HG03460 (cell line): ENCODE results near the gene SLC7A8.

ENCODE experiments used
- ATAC-seq: cut with Tn5 transposase; IDR thresholded peaks from one replicate; pipeline ENCODE4 v1.9.1; 2021; ENCODE audit not compliant: unreplicated experiment

Gene SLC7A8

DNA sequence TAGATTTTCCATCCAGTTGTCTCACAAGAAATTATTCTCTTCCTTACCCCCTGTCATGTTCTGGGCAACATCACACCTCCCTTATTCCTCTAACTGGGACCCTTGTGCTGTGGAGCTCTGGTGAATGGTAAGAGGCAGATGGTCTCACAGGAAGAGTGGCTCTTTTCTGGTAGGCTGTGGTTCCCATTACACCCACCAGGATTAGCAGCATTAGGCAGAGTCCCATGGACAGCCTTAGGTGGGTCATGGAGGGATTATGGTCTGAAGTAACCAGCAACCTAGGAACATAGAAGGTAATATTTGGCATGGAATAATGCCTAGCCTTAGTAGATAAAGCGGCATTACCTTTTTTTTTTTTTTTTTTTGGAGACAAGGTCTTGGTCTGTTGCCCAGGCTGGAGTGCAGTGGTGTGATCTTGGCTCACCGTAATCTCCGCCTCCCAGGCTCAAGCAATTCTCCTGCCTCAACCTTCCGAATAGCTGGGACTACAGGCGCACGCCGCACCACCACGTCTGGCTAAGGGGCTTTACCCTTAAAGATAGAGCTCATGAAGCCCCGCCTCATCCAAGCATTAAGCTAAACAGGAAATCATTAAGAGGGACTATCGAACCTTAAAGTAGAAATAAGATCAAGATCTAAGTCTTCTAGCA is 84.1 kb downstream of the SLC7A8 start:
- no peak for ATAC-seq

GRCh38 chr14:23097786-23098185 is 85.7 kb downstream of the SLC7A8 start:
- no peak for ATAC-seq

DNA sequence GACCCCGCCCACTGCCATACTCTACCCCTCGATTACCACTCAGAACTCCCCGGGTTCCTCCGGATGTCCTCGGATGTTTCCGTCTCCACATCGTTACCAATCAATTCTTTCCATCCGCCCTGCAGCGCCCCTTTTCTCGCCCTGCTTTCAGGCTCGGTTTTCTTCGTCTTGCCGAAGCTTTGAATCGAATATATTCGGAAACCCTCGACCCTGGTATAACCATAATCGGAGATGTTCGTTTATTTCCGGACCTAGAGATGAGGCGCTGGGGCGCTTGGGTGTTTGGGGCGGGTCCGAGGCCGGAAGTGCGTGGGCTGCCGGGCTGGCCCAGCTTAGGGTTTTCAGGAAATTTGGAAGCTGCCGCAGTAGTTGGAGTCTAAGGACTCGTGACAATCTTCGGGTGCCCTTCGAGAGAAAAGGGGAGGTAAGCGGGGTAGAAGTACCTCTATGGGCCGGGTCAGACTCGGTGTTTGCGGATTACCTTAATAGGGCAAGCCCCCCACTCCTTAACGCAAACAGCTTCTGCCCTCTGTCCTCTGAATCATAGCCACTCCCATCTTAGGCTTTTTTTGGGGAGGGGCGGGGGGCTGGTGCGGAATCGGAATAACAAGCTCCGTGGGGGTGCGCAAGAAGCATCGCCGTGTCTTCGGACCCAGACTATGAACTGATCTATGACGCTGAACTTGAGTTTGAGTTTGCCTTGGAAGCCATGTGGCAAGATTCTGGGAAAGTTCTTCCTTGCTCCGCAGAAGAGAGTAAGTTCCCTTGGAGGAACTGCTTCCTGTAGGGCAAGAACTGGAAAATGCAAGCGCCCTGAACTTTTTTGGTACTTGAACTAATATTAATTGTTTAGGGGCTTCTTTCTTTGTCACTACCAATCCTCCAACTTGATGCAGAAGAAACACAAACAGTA is 88.0 kb downstream of the SLC7A8 start, which contains the start of gene C14orf119:
C14orf119 (plus strand) TSS at position 310 of the 913 bp plus-strand sequence. CDS start 2,154 bp downstream, outside the sequence.
- peak; percentile 91 for ATAC-seq

- ATAC-seq = peak; percentile 28
These were observed 88.7 kb downstream of the SLC7A8 start, which contains the start of gene ACIN1 for GRCh38 chr14:23094666-23095195. ACIN1 (minus strand) TSS chr14:23095136; CDS start chr14:23095112, 24 bp downstream.

DNA sequence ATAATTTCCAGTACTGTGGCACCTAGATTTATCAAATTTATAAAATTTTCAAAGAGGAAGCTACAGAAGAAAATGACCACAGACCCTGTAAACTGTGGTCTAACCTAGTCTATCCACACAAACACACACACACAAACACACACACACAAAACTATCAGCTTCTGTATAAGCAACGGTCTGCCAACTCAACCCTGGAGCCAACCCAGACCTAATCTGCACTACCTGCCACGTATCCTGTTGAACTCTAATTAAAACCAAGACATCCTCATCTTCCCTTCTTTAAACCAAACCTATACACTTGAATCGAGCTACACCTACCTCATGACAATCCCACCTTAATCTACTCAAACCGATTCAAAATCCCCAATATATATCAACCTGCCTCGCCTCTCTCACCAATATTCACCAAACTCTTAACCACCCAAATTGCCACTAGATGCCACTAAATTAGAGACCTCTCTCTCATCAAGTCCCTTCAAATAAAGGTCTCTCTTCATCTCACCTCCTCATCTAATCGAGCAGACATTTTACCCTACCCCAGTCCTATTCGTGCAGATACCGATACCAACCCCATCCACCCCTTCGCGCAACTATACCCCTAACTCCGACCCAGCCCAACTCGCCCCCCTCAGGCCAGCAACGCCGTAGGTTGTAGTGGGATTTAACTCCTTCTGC is 89.3 kb downstream of the SLC7A8 start:
- no peak for ATAC-seq

GRCh38 chr14:23093526-23093925 is 89.9 kb downstream of the SLC7A8 start:
- ATAC-seq = no peak

GRCh38 chr14:23093104-23093503 is 90.4 kb downstream of the SLC7A8 start:
- no peak for ATAC-seq

DNA sequence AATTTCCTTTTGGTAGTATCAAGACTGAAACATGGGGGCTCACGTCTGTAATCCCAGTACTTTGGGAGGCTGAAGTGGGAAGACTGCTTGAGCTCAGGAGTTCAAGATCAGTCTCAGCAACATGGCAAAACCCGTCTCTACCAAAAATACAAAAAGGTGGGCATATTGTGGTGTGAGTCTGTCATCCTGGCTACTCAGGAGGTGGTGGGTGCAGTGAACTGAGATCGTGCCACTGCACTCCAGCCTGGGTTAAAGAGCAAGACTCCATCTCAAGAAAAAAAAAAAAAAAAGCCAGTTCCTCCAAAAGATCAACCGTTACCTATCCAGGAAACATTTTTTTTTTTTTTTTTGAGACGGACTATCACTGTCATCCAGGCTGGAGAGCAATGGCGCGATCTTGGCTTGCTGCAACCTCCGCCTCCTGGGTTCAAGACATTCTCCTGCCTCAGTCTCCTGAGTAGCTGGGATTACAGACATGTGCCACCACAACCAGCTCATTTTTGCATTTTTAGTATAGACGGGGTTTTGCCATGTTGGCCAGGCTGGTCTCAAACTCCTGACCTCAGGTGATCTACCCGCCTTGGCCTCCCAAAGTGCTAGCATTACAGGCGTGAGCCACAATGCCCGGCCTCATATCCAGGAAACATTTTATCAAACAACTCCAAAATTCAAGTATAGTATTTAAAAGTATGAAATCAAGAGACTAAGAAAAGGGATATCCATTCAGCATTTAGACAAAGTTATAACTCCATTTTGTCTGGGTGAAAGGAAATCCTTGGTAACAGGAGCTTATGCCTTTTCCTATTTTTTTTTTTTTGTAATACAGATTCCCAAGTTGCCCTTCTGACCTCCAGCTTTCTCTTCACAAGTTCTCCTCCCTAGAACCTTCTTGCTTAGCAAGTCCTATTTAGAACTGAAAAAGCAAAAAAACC is 91.9 kb downstream of the SLC7A8 start:
- ATAC-seq = no peak

- no peak for ATAC-seq
These were observed 93.2 kb downstream of the SLC7A8 start for GRCh38 chr14:23090254-23090636.

- no peak for ATAC-seq
These were observed 93.8 kb downstream of the SLC7A8 start for GRCh38 chr14:23089498-23090253.

DNA sequence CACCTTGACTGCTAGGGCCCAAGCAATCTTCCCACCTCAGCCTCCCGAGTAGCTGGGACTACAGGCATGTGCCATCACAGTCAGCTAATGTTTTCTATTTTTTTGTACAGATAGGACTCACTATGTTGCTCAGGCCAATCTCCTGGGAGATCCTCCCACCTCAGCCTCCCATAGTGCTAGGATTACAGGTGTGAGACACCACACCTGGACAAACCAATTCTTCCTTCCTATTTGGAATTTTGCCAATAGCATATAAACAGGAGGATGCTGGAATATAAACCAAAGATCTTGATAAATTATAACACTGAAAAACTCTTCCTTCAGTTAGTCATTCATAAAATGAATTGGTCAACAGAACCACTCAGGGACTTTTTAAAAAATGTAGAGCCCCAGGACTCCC is 96.9 kb downstream of the SLC7A8 start:
- ATAC-seq = no peak

DNA sequence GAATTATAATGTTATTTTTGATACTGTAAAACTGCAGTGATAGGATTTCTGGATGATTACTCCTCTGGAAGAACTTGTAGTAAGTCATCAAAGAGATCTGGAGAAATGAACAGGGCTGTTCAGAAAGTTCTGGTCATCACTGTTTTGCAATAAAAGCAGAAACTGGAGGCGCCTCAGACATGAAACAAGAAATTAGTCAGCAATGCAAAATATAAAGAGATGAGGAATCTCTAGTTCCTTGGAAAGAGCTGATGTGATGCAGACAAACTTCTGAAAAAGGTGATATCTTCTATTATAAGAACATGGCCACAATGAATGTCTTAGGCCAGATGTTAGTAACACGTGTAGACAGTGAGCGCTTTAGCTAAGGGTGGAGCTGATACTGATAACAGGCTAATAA is 98.0 kb downstream of the SLC7A8 start:
- no peak for ATAC-seq

GRCh38 chr14:23080474-23080873 is 103.0 kb downstream of the SLC7A8 start:
- ATAC-seq = no peak

- no peak for ATAC-seq
These were observed 103.7 kb downstream of the SLC7A8 start for GRCh38 chr14:23079716-23080115.

DNA sequence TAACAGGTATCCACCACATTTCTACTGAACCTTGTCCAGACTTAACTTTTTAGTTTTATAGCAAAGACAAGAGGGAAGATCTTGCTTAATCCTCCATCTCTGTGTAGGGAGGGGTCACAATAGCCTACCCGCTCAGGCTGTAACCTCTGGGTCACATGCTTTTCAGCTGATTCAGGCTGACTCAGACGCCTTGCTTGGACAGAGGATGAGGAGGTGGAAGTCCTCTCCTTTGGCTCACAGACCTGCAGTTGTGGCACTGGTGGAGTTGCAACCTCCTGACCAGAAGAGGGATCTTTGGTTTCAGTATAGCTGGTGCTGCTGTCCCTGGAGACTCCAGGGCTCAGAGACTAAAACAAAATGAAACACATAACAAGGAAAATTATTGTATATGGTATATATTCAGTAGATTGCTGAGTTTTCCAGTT is 104.8 kb downstream of the SLC7A8 start:
- ATAC-seq = no peak

- no peak for ATAC-seq
These were observed 105.5 kb downstream of the SLC7A8 start for GRCh38 chr14:23077962-23078361.

DNA sequence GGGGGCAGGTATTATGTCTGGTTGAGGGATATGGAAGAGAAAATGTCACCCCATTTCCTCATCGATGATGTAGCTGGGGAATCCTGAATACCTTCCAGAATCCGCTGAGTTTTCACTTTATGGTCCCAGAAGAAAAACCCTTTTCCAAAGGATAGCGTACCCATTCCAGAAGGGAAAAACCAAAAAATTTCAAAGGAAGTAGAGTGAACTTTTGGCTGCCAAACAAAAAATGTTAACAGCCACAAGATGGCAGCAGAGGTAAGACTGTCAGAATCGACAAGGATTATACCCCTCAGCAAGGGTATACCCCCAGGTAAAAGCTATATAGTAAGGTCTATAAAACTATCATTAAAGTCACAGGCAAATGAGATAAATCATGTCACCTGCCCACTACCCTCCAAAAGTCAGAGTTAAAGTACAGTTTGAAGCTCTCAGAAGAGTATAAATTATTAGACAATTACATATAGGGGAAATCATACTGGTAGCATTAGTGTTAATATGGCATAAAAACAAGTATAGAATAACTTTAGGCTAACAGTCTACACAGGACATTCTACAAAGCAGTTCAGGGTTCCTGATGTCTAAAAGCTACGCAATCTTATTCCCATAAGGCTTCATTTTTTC is 106.6 kb downstream of the SLC7A8 start:
- no peak for ATAC-seq
